Immature natural killer cell (primary cell): Measurements from ENCODE around the gene HPS1. TPM values are rescaled to one million over a fixed set of nuclear protein-coding genes. Genes with fewer than 3 reads are reported as not detected.
A peak's percentile ranks its signal among the peaks of the same experiment; 100 is the strongest.
"Not testable (repeated sequence)": the region's sequence is repeated elsewhere in the genome, so short reads cannot be mapped to it uniquely, and the experiment has no call there.

Experiments used
- DNase-seq, 3 donors: peaks; one replicate each; pipeline ENCODE4 v3.0.0; 2022; ENCODE audit warnings: mixed read lengths in 1 of 3
- H3K27ac Mint-ChIP-seq, 6 donors: one replicate each; pipeline ENCODE4 v1.8.0; 2020; ENCODE audit warnings: mixed read lengths in 6 of 6, mild to moderate bottlenecking in 5 of 6, inconsistent platforms in 4 of 6, moderate library complexity in 3 of 6
- H3K27me3 Mint-ChIP-seq, 3 donors: one replicate each; pipeline ENCODE4 v1.8.0; 2020 to 2021; ENCODE audit warnings: low read depth in 3 of 3, mild to moderate bottlenecking in 3 of 3, mixed read lengths in 3 of 3, moderate library complexity in 3 of 3, inconsistent platforms in 1 of 3
- H3K36me3 Mint-ChIP-seq, 3 donors: one replicate each; pipeline ENCODE4 v1.8.0; 2020; ENCODE audit warnings: mixed read lengths in 3 of 3, inconsistent platforms in 2 of 3, mild to moderate bottlenecking in 2 of 3
- H3K4me1 Mint-ChIP-seq, 2 donors: one replicate each; pipeline ENCODE4 v1.8.0; 2020; ENCODE audit warnings: inconsistent platforms in 2 of 2, mild to moderate bottlenecking in 2 of 2, mixed read lengths in 2 of 2, moderate library complexity in 1 of 2
- H3K4me3 Mint-ChIP-seq, 5 donors: one replicate each; pipeline ENCODE4 v1.8.0; 2020; ENCODE audit warnings: mild to moderate bottlenecking in 5 of 5, mixed read lengths in 5 of 5, inconsistent platforms in 3 of 5, moderate library complexity in 3 of 5
- H3K9me3 Mint-ChIP-seq, 6 donors: one replicate each; pipeline ENCODE4 v1.8.0; 2020; ENCODE audit warnings: mild to moderate bottlenecking in 6 of 6, mixed read lengths in 6 of 6, inconsistent platforms in 4 of 6, moderate library complexity in 3 of 6
- polyA plus RNA-seq, 3 donors: library from polyadenylated mRNA; unstranded; fragments of 300-500 nt; fragmentation: Illumina TruSeq; gene quantifications; one replicate each; pipeline ENCODE4 v1.2.3, GENCODE V29; 2021

HPS1 gene
- polyA plus RNA-seq, 3 donors from 2014 or later = 72.4 to 110 (median 85.6) TPM

DNA sequence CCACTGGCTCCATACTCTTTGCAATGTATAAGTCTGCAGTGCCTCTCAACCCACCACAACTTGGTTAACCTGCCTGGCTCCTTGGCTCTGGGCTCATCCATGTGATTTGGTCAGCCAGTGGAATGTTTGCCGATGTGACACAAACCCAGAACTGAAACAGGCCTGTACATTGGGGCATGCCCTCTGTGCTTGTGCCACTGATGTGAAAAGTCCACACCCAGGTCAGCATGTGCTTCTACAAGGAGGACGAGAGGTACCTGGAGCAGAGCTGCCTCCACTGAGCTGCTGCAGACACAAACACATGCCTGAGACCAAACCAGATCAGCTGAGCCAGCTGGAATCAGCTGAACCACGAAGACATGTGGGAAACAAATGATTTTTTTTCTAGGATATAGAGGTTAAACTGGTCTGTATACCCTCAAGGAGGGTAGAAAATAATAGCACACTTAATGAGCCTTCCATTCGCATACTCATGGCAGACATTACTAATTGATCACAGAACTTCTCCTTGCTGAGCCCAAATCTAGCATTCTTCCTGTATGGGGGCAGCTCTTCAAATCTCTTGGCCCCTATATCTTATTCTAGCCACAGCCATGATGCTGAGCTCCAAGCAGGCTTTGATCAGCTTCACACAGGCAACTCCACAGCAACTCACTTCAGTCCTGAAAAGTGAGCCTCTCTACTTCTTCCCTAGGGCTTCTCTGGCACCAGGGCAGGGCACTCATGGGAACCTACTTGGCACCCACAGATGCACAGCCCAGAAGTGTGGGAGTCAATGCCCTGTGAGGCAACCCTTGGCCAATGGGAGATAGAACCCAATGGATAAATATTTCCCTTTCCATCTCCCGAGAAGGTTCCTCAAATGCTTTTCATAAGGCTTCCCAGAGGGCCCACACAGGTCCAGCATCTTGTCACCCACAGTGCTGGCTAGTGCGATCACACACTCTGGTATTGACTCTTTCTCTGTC is 50.4 kb downstream of the HPS1 start:
- H3K9me3 Mint-ChIP-seq = no peaks in the 10 kb centered on the region

DNA sequence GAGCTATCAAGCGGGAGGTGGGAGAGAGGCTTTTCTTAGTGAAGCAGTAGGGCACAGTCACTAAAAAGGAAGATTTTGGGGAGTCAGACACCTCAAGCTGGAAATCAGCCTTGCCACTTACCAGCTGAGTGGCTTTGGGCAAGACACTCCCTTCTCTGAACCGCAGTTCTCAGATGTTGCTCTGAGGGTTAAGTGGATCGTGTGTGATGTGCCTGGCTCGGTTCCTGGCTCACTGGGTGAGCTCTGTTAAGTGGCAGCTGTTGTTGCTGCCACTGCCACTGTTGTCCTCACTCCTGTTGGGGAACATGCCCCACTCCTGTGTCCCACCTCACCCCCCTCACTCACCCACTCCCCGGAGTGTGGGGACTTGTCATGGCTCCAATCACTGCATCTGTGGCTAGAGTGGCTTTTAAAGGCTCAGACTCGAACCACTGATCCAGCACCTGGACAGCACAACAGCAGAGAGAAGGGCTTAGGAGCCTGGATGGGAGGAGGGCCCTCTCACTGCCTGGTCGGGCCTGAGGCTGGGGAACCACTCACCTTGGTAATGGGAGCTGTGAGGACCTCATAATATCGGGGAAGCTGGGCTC is 51.8 kb downstream of the HPS1 start:
- Mint-ChIP-seq H3K4me1 (peaks cover 42 to 52% of the 10 kb centered on the region in 2 donors), H3K27me3 (peaks cover 0 to 6% (median 2%) of the 10 kb centered on the region in 3 donors), H3K9me3 (no peaks in the 10 kb centered on the region), H3K4me3 (peak overlapping the region in 1 of 5 donors; percentile 54), H3K27ac (peak overlapping the region in 3 of 6 donors; percentile 19 to 77 (median 37)), H3K36me3 (peaks cover 0 to 42% (median 30%) of the 10 kb centered on the region in 3 donors)
- no peak for DNase-seq

More for the DNA sequence above, 50.4 kb downstream of the HPS1 start:
- Mint-ChIP-seq H3K4me3 (no peak overlapping the region), H3K36me3 (peaks cover 0 to 46% (median 33%) of the 10 kb centered on the region in 3 donors), H3K27ac (no peak overlapping the region), H3K4me1 (peaks cover 28 to 38% of the 10 kb centered on the region in 2 donors), H3K27me3 (peaks cover 0 to 3% (median 2%) of the 10 kb centered on the region in 3 donors)
- DNase-seq = no peak

DNA sequence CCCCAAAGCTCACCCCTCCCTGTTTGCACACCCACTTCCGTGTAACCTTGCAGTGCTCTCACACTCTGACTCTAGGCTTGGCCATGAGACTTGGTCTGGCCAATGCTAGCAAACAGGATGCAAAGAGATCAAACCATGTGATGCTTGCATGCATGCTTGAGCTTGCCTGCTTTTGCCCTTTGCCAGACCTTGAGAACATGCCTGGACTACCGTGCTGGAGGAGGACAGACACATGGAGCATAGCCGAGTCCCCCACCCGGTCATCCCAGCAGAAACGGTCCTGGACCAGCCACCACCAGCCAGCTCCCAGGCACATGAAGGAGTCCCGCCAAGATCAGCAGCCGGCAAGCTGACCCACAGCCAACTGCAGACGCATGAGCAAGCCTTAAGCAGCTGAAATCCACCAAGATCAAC is 55.1 kb downstream of the HPS1 start:
- H3K9me3 Mint-ChIP-seq = no peaks in the 10 kb centered on the region
- DNase-seq = peak; percentile 35 to 63 (median 44)
- H3K36me3 Mint-ChIP-seq = peaks cover 5 to 39% (median 38%) of the 10 kb centered on the region in 3 donors
- peaks cover 0 to 11% (median 2%) of the 10 kb centered on the region in 3 donors for H3K27me3 Mint-ChIP-seq
- peak overlapping the region; percentile 82 to 94 (median 89) for H3K27ac Mint-ChIP-seq
- H3K4me3 Mint-ChIP-seq = peak overlapping the region; percentile 63 to 84 (median 80)
- peaks cover 51 to 62% of the 10 kb centered on the region in 2 donors for H3K4me1 Mint-ChIP-seq

DNA sequence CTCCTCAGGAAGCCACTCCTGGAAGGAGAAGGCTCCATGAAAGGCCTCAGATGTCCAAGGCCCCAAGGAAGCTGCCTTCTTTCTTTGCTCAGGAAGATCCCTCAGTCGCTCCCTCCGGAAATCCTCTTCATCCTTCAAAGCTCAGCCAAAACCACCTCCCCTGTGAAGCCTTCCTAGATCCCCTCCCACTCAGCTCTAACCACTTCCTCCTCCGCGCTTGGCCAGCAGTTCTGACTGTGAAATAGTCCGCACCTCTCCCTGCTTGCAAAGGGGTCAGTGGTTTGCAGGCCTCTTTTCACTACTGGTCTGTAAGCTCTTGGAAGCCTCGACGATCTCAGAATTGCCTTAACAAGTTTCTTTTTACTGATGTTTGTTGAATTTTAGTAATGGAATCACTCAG is 55.7 kb downstream of the HPS1 start:
- H3K27ac Mint-ChIP-seq = peak overlapping the region; percentile 82 to 94 (median 89)
- DNase-seq = peak in 2 of 3 donors; percentile 16 to 37
- no peaks in the 10 kb centered on the region for H3K9me3 Mint-ChIP-seq
- peak overlapping the region; percentile 63 to 84 (median 80) for H3K4me3 Mint-ChIP-seq
- H3K36me3 Mint-ChIP-seq = peaks cover 9 to 38% (median 34%) of the 10 kb centered on the region in 3 donors
- H3K4me1 Mint-ChIP-seq = peaks cover 51 to 62% of the 10 kb centered on the region in 2 donors
- H3K27me3 Mint-ChIP-seq = peaks cover 0 to 11% (median 2%) of the 10 kb centered on the region in 3 donors

DNA sequence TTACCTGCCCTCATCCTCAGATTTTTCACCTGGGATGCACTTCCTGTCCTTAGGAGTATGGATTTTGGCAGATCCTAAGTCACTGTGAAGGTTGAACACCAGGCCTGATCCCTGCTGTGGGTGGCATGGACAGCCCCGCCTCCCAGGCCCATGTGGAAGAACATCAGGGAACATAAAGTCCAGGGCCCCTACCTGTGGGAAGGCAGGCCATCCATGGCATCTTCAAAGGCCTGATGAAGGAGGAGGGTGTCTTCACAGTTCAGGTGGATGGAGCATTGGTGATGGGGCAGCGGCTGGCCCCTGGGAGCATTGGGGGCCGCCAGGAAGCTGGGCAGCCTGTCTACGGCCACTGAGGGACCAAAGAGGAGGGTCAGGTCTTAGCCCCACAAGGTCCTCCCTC is 56.3 kb downstream of the HPS1 start:
- peak overlapping the region; percentile 42 to 84 (median 80) for H3K4me3 Mint-ChIP-seq
- H3K27me3 Mint-ChIP-seq = peaks cover 0 to 11% (median 2%) of the 10 kb centered on the region in 3 donors
- H3K9me3 Mint-ChIP-seq = no peaks in the 10 kb centered on the region
- peaks cover 51 to 62% of the 10 kb centered on the region in 2 donors for H3K4me1 Mint-ChIP-seq
- peak overlapping the region; percentile 82 to 94 (median 89) for H3K27ac Mint-ChIP-seq
- no peak for DNase-seq
- peaks cover 9 to 38% (median 34%) of the 10 kb centered on the region in 3 donors for H3K36me3 Mint-ChIP-seq

DNA sequence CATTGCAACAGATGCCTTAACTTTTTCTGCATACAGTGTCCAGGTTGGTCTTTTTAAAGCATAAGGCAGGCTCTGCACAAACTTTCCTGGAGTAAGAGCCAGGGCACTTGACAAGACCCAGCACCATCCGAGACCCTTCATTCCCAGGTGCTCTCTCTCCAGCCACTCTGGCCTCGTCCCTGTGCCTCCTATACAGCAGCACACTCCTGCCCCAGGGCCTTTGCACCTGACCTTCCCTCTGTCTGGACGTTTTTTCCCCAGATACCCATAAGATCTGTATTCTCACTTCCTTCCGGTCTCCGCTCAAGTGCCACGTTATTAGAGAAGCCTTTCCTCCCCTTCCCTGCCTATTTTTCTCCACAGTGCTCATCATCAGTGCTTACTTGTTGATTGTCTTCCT is 57.3 kb downstream of the HPS1 start:
- H3K9me3 Mint-ChIP-seq = no peaks in the 10 kb centered on the region
- H3K27me3 Mint-ChIP-seq = peaks cover 0 to 11% (median 2%) of the 10 kb centered on the region in 3 donors
- no peak for DNase-seq
- H3K36me3 Mint-ChIP-seq = peaks cover 9 to 34% (median 30%) of the 10 kb centered on the region in 3 donors
- peak overlapping the region; percentile 32 to 89 (median 74) for H3K27ac Mint-ChIP-seq
- H3K4me3 Mint-ChIP-seq = peak overlapping the region in 3 of 5 donors; percentile 22 to 84 (median 80)
- peaks cover 51 to 60% of the 10 kb centered on the region in 2 donors for H3K4me1 Mint-ChIP-seq

DNA sequence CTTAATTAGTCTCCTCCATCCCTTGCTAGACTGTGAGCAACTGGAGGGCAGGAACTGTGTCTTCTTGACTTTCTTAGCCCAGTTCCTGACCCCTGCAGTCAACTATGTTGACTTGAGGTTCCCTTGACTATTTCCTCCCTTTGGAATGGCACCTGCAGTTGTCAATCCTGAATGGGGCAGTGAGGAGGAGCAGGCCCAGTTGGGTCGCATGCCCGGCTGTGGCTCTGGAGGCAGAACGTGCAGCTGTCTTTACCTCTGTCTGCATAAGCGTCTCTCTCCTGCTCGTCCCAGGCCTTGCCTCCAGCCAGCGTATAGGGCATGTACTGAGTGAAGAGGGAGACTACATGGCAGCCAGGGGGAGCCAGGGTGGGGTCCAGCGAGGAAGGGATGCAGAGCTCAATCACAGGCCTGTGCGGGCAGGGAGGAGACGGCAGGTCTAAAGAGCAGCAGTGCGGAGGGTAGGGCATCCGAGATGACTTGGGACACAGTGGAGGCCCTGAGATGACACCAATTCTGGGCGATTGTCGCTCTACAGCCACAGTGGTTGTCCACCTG is 58.6 kb downstream of the HPS1 start:
- Mint-ChIP-seq H3K4me3 (no peak overlapping the region), H3K27ac (peak overlapping the region in 1 of 6 donors; percentile 52), H3K36me3 (peaks cover 9 to 30% (median 29%) of the 10 kb centered on the region in 3 donors), H3K4me1 (peaks cover 43 to 48% of the 10 kb centered on the region in 2 donors), H3K9me3 (no peaks in the 10 kb centered on the region), H3K27me3 (peaks cover 0 to 9% (median 2%) of the 10 kb centered on the region in 3 donors)
- no peak for DNase-seq

DNA sequence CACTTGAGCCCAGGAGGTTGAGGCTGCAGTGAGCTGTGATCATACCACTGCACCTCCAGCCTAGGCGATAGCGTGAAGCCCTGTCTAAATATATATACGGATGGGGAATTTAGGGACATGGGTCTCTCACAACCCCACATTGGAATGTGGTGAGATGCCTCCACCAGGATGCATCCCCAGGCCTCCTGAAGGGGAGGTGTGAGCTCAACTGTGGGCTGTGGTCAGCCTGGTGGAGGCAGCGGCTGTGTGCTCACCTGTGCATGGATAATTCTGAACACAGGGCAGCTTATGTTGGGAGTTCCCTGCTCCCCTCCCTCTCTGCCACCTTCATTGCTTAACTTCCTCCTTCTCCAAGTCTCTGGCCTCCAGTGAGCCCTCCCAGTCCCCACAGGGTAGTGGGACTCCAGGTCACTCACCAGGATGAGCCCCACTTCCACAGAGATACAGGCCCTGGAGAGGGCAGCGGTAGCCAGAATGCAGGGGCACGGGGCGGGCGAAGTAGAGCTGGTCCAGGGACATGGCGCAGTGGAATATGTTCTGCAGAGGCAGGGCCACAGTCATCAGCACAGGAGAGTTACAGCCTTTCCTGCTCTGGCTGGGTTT is 62.1 kb downstream of the HPS1 start:
- Mint-ChIP-seq H3K36me3 (peaks cover 22 to 49% (median 27%) of the 10 kb centered on the region in 3 donors), H3K9me3 (no peaks in the 10 kb centered on the region), H3K27ac (no peak overlapping the region), H3K4me1 (peaks cover 9 to 13% of the 10 kb centered on the region in 2 donors), H3K4me3 (no peak overlapping the region), H3K27me3 (peaks cover 0 to 5% (median 0%) of the 10 kb centered on the region in 3 donors)
- no peak for DNase-seq

DNA sequence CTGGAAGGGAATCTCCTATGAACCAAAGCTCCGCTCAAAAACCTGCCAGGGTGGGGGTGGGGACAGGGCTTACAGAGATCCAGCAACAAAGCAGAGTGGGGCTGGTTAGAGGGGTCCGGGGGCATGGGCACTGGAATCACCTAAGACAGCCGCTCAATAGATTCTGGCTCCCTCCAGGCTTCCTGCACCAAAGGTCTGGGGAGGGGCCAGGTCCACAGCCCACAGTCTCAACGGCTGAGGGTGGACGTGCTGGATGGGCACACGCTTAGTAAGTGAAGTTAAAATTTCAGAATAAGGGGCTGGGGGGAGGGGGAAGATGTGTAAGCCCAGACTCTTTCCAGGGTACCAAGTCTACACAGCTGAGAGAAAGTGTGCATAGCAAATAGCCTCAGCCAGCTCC is 62.9 kb downstream of the HPS1 start:
- no peak overlapping the region for H3K4me3 Mint-ChIP-seq
- H3K36me3 Mint-ChIP-seq = peaks cover 22 to 56% (median 25%) of the 10 kb centered on the region in 3 donors
- H3K9me3 Mint-ChIP-seq = no peaks in the 10 kb centered on the region
- peaks cover 2 to 5% of the 10 kb centered on the region in 2 donors for H3K4me1 Mint-ChIP-seq
- H3K27ac Mint-ChIP-seq = no peak overlapping the region
- DNase-seq = no peak
- peaks cover 0 to 3% (median 0%) of the 10 kb centered on the region in 3 donors for H3K27me3 Mint-ChIP-seq

DNA sequence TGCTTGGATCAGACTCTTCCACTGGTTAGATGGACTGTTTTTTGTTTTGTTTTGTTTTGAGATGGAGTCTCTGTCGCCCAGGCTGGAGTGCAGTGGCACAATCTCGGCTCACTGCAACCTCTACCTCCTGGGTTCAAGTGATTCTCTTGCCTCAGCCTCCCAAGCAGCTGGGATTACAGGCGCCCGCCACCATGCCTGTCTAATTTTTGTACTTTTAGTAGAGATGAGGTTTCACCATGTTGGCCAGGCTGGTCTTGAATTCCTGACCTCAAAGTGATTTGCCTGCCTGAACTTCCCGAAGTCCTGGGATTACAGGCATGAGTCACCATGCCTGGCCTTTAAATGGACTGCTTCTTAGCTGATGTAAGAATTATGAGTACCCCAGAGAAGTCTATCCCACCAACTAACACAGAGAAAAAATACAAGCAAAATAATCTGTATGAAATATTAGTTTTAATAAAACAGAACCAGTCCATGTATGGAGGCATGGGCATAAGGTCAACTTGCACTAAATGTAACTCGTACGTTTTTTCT is 63.5 kb downstream of the HPS1 start:
- not testable (repeated sequence) for H3K27me3 Mint-ChIP-seq, H3K4me3 Mint-ChIP-seq, H3K9me3 Mint-ChIP-seq, H3K4me1 Mint-ChIP-seq, DNase-seq, H3K27ac Mint-ChIP-seq
- H3K36me3 Mint-ChIP-seq = peaks cover 22 to 57% (median 24%) of the 10 kb centered on the region in 3 donors

DNA sequence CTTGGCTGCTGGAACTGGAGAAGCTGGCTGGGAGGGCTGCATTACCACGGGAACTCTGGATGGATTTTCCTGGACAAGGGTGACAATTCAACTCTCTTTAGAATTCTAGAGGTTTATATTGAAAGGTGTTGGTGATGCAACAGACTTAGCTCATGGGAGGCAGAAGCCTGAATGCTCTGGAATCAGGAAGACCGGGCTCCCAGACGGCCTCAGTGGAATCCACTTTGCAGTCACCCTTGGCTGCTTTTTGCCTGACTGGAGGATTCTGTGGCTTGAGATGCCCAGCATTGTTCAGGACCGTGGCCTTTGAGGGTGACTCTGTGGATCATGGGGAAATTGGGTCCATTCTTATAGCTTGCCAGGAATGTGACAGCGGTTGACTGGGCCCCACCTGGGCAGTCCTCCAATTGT is 64.0 kb downstream of the HPS1 start:
- DNase-seq = no peak
- Mint-ChIP-seq H3K27ac (peak overlapping the region in 1 of 6 donors; percentile 41), H3K9me3 (no peaks in the 10 kb centered on the region), H3K36me3 (peaks cover 22 to 56% (median 23%) of the 10 kb centered on the region in 3 donors), H3K4me3 (no peak overlapping the region), H3K4me1 (no peaks in the 10 kb centered on the region), H3K27me3 (no peaks in the 10 kb centered on the region)

DNA sequence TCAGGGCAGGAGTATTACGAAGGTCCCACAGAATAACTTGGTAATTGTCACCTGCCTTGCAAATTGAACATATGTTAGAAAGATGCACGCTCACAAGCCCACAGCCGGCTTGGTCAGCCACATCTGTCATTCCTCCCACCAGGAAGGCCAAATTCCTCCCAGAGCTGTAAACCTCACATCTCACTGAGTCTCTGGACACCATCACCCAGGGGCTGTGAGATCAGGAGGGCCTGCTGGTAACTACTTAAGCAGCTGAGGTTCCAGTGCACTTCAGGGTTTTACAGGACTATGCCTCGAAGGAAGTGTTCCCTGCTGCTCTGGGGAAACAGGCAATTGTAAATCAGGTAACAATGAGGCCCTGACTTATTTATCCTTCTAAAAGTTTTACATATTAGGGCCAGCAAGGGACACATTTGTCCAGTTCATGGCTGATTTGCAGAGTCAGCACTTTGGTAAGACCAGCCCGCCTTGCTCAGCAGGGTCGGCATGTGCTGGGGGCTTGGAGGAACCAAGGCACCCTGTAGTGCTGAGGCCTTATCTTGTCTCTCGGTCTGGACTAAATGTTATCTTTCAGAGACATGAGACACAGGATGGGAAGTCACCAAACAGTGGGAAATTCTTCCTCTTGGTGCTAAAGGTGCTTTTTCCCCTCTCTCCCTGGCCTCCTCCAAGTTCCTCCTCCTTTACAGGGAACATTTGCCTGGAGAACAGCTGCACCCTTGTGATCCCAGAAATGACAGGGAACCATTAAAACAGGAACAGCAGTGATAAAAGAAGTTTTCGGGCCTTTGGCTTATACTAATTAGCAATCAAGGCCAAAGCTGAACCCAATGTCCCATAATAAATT is 66.0 kb downstream of the HPS1 start:
- no peak overlapping the region for H3K4me3 Mint-ChIP-seq
- no peaks in the 10 kb centered on the region for H3K27me3 Mint-ChIP-seq
- no peaks in the 10 kb centered on the region for H3K4me1 Mint-ChIP-seq
- no peak for DNase-seq
- peaks cover 18 to 55% (median 29%) of the 10 kb centered on the region in 3 donors for H3K36me3 Mint-ChIP-seq
- no peaks in the 10 kb centered on the region for H3K9me3 Mint-ChIP-seq
- H3K27ac Mint-ChIP-seq = no peak overlapping the region
